Measurements from ENCODE around the gene ANKRD35. TPM values are rescaled to one million over a fixed set of nuclear protein-coding genes. Genes with fewer than 3 reads are reported as not detected.

The ANKRD35 gene
- total and polyA plus RNA-seq, 9 of the 15 experiments (the other 6 are each of a cell fraction or from before 2014, with no cell fraction given) = 0.07 to 0.14 (median 0.07) TPM; not detected in 5

DNA sequence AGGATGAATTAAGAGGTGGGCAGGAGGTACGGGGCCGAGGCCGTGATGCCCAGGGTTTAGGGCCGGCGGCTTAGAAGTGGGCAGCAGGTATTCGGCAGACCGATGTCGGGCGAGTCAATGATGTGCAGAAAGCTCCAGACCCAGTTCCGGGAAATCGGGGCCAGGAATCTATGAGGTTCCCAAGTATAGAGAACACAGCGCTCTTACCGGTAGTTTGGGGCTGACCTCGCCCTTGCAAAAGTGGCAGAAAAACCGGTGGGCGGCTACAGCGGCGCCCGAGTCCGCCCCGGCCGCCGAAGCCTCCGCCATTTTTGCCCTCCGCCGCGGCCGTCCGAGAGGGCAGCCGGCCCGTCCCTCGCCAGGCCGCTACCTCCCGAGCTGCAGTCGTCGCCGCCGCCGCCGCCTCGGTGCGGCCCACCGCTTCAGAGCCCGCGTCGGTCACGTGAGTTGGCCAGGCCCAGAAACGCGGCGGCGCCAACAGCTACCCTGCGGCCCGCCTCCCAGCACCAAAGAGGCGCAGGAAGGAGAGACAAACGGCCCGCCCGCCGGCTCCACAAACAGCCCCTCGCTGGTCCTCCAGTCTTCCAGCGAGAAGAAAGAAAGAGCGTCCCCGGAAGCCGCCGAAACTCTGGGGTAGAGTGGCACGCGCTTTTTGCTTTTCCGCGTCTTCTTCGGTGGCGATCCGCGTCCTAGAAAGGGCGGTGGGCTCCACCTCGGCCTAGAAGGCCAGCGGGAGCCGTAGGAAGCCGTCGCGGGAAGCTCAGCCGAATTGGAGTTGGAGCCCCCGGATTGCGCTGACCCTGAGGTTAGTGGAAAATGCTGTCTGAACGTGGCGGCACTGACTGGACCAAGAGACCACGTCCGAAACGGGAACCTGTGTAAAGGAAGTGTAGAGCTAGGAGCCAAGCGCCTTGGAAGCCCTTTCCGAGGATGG is 61.8 kb downstream of the ANKRD35 start, which contains the start of the genes POLR3C and RNF115 (continued):
- TF ChIP-seq, protein P1, sequence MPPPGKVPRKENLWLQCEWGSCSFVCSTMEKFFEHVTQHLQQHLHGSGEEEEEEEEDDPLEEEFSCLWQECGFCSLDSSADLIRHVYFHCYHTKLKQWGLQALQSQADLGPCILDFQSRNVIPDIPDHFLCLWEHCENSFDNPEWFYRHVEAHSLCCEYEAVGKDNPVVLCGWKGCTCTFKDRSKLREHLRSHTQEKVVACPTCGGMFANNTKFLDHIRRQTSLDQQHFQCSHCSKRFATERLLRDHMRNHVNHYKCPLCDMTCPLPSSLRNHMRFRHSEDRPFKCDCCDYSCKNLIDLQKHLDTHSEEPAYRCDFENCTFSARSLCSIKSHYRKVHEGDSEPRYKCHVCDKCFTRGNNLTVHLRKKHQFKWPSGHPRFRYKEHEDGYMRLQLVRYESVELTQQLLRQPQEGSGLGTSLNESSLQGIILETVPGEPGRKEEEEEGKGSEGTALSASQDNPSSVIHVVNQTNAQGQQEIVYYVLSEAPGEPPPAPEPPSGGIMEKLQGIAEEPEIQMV (tag; conservative IDR thresholded peaks at IDR 0.05; ENCODE audit: low read depth) = no peak
- TF ChIP-seq XRCC3 (IDR thresholded peaks at IDR 0.05) (no peak), LCOR (CRISPR knock-in tag; IDR thresholded peaks at IDR 0.05) (peak; percentile 72), RBFOX2 (IDR thresholded peaks at IDR 0.05; ENCODE audit: low read depth, low read length) (peak; percentile 94), ILK (tag; IDR thresholded peaks at IDR 0.05; ENCODE audit: borderline replicate concordance, low read depth) (no peak), ZNF445 (CRISPR knock-in tag; IDR thresholded peaks at IDR 0.05; ENCODE audit: low read depth) (no peak), ATF7 (IDR thresholded peaks at IDR 0.05) (peak; percentile 75), MYC (IDR thresholded peaks at IDR 0.05; ENCODE audit: low read depth, low read length) (peak; percentile 96), MYC (CRISPR knock-in tag; IDR thresholded peaks at IDR 0.05; ENCODE audit: borderline replicate concordance, low read depth) (peak; percentile 84; the same call in 1 of the 2 replicates), CEBPB (tag; IDR thresholded peaks at IDR 0.05) (no peak), HDAC6 (IDR thresholded peaks at IDR 0.05; ENCODE audit: low read depth, low read length) (no peak), ZNF12 (CRISPR knock-in tag; IDR thresholded peaks at IDR 0.05) (no peak), RBM14 (IDR thresholded peaks at IDR 0.05; ENCODE audit: borderline replicate concordance, insufficient read depth, low read depth, low read length) (no peak)
- TF ChIP-seq, protein P2, sequence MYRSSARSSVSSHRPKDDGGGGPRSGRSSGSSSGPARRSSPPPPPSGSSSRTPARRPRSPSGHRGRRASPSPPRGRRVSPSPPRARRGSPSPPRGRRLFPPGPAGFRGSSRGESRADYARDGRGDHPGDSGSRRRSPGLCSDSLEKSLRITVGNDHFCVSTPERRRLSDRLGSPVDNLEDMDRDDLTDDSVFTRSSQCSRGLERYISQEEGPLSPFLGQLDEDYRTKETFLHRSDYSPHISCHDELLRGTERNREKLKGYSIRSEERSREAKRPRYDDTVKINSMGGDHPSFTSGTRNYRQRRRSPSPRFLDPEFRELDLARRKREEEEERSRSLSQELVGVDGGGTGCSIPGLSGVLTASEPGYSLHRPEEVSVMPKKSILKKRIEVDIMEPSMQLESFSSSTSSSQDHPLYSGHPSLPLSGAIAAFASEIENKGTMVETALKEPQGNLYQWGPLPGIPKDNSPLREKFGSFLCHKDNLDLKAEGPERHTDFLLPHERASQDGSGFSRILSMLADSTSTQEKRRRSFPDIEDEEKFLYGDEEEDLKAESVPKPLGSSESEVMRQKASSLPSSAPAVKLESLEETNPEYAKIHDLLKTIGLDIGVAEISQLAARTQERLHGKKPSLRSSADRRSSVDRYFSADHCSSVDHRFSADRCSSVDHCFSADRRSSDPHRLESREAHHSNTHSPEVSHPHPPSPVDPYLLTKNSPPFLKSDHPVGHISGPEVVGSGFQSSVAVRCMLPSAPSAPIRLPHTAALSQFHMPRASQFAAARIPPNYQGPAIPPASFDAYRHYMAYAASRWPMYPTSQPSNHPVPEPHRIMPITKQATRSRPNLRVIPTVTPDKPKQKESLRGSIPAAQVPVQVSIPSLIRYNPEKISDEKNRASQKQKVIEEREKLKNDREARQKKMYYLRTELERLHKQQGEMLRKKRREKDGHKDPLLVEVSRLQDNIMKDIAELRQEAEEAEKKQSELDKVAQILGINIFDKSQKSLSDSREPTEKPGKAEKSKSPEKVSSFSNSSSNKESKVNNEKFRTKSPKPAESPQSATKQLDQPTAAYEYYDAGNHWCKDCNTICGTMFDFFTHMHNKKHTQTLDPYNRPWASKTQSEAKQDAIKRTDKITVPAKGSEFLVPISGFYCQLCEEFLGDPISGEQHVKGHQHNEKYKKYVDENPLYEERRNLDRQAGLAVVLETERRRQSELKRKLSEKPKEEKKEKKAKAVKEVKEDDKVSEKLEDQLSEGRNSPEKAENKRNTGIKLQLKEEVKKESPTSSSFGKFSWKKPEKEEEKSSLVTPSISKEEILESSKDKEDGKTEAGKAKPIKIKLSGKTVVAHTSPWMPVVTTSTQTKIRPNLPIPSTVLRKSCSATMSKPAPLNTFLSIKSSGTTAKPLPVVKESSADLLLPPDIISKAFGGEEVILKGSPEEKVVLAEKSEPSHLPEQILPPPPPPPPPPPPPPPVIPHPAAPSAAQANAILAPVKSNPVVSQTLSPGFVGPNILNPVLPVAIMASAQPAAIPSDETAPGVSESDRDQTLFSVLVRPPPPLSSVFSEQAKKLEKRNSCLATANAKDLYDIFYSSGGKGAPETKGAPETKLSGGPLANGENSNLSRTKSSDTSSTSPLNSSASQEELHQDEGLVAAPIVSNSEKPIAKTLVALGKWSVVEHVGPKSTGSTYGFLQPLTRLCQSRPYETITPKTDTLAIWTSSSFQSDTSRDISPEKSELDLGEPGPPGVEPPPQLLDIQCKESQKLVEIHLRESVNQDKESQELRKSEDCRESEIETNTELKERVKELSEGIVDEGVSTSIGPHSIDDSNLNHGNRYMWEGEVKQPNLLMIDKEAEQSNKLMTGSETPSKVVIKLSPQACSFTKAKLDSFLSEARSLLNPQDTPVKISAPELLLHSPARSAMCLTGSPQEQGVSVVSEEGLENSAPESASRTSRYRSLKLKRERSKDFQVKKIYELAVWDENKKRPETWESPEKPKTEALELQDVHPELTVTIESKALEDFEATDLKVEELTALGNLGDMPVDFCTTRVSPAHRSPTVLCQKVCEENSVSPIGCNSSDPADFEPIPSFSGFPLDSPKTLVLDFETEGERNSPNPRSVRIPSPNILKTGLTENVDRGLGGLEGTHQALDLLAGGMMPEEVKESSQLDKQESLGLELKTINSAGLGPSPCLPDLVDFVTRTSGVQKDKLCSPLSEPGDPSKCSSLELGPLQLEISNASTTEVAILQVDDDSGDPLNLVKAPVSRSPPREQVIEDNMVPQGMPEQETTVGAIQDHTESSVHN (IDR thresholded peaks at IDR 0.05; ENCODE audit: borderline replicate concordance in 1 of 2, low read depth in 1 of 2) = no peak
- TF ChIP-seq, protein P3, sequence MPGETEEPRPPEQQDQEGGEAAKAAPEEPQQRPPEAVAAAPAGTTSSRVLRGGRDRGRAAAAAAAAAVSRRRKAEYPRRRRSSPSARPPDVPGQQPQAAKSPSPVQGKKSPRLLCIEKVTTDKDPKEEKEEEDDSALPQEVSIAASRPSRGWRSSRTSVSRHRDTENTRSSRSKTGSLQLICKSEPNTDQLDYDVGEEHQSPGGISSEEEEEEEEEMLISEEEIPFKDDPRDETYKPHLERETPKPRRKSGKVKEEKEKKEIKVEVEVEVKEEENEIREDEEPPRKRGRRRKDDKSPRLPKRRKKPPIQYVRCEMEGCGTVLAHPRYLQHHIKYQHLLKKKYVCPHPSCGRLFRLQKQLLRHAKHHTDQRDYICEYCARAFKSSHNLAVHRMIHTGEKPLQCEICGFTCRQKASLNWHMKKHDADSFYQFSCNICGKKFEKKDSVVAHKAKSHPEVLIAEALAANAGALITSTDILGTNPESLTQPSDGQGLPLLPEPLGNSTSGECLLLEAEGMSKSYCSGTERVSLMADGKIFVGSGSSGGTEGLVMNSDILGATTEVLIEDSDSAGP (CRISPR knock-in tag; IDR thresholded peaks at IDR 0.05) = no peak
